HepG2 (cell line): ENCODE data around the gene GYS1. TPM values are rescaled to one million over a fixed set of nuclear protein-coding genes. Genes with fewer than 3 reads are reported as not detected.
A peak's percentile ranks its signal among the peaks of the same experiment; 100 is the strongest.

Source experiments
- KDM5B ChIP-seq: sonication (generic); formaldehyde crosslinking; IDR thresholded peaks from 2 replicates; pipeline ENCODE4 v1.4.0; 2020; ENCODE audit warnings: missing genetic modification reagents, mild to moderate bottlenecking, borderline replicate concordance
- MIXL1 ChIP-seq: IDR thresholded peaks from 2 replicates; pipeline ENCODE4 v1.6.1; 2016
- SALL2 ChIP-seq: sonication (generic); formaldehyde crosslinking; IDR thresholded peaks from 2 replicates; pipeline ENCODE4 v1.8.1; 2023; ENCODE audit warnings: mild to moderate bottlenecking, missing genetic modification reagents, inconsistent platforms
- SNAPC2 ChIP-seq: sonication (generic); formaldehyde crosslinking; IDR thresholded peaks from 2 replicates; pipeline ENCODE4 v1.8.1; 2022; ENCODE audit warnings: mild to moderate bottlenecking, missing genetic modification reagents
- ZNF251 ChIP-seq: sonication (generic); formaldehyde crosslinking; IDR thresholded peaks from 2 replicates; pipeline ENCODE4 v1.9.0; 2021; ENCODE audit warnings: mild to moderate bottlenecking, missing genetic modification reagents
- ZNF317 ChIP-seq: sonication (generic); formaldehyde crosslinking; IDR thresholded peaks from 2 replicates; pipeline ENCODE4 v1.5.0; 2020; ENCODE audit warnings: mild to moderate bottlenecking, missing genetic modification reagents
- polyA plus RNA-seq, 8 experiments: library from polyadenylated mRNA; depleted of rRNA in 3 of 8; stranded (reverse) in 7 of 8; unstranded in 1 of 8; fragments of >200 nt; fragmentation: Illumina TruSeq in 4 of 8; extraction: Trizol in 4 of 8; gene quantifications; 2 replicates each; pipeline versions ENCODE4 v1.2.1 to v1.2.3, GENCODE V29; 2011 to 2016; ENCODE audit warnings: low read depth in 4 of 8, missing spikeins in 1 of 8, mixed read lengths in 1 of 8; ENCODE audit not compliant: insufficient read depth in 1 of 8
- total RNA-seq, 5 experiments: library from RNA; depleted of rRNA; stranded (reverse); fragments of >200 nt; fragmentation: Illumina TruSeq; extraction: Trizol; gene quantifications; 2 replicates each; pipeline ENCODE4 v1.2.3, GENCODE V29; 2016; ENCODE audit warnings: low read depth in 1 of 5
- TF ChIP-seq, protein P1 (sequence below): sonication (generic); formaldehyde crosslinking; IDR thresholded peaks from 2 replicates; pipeline ENCODE4 v1.5.0; 2020; ENCODE audit warnings: mild to moderate bottlenecking, missing genetic modification reagents, borderline replicate concordance
- TF ChIP-seq, protein P2 (sequence below): IDR thresholded peaks from 2 replicates; pipeline ENCODE4 v1.6.1; 2016; ENCODE audit warnings: low read depth, missing genetic modification reagents, missing compliant biosample characterization
- TF ChIP-seq, protein P3 (sequence below): sonication (generic); formaldehyde crosslinking; IDR thresholded peaks from 2 replicates; pipeline ENCODE4 v1.4.0; 2020; ENCODE audit warnings: mild to moderate bottlenecking, low read depth, missing genetic modification reagents
- TF ChIP-seq, protein P4 (sequence below): sonication (generic); formaldehyde crosslinking; IDR thresholded peaks from 2 replicates; pipeline ENCODE4 v1.4.0; 2020; ENCODE audit warnings: missing genetic modification reagents
- TF ChIP-seq, protein P5 (sequence below): IDR thresholded peaks from 2 replicates; pipeline ENCODE4 v1.4.0; 2020; ENCODE audit warnings: mild to moderate bottlenecking, missing genetic modification reagents

The GYS1 gene
- total and polyA plus RNA-seq, 2 of the 13 experiments (the other 11 are each of a cell fraction or from before 2014, with no cell fraction given): 18.4 to 42.1 TPM

DNA sequence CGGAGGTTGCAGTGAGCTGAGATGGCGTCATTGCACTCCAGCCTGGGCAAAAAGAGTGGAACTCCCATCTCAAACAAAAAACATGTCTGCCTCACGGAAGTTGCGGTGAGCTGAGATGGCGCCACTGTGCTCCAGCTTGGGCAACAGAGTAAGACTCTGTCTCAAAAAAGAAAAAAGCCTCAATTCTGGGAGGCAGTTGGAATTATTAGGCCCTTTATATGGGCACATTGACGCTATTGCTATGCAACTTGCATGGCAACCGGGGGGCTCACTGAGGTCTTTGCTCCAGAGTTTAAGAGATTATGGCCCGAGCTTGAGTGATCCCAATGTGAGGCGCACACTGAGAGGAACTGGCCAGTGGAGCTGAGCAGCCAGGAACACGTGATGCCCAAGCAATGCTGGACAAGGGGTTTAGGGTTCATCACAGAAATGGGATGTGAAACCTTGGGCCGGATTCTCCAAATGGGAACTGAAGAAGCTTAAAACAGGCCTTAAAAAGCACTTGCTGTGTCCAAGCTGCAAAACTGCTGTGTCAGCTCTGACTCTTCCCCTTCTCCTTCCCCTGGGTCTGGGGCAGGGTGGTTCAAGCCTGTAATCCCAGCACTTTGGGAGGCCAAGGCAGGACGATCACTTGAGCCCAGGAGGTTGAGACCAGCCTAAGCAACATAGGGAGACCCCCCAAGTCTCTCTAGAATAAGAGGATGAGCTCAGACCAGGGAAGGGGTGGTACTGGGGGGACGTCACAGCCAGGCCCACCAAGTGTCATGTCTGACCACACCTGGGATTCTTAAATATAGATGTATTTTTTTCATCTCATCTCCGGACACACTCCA lies 25.5 kb downstream of the GYS1 start (continued):
- TF ChIP-seq, protein P1, sequence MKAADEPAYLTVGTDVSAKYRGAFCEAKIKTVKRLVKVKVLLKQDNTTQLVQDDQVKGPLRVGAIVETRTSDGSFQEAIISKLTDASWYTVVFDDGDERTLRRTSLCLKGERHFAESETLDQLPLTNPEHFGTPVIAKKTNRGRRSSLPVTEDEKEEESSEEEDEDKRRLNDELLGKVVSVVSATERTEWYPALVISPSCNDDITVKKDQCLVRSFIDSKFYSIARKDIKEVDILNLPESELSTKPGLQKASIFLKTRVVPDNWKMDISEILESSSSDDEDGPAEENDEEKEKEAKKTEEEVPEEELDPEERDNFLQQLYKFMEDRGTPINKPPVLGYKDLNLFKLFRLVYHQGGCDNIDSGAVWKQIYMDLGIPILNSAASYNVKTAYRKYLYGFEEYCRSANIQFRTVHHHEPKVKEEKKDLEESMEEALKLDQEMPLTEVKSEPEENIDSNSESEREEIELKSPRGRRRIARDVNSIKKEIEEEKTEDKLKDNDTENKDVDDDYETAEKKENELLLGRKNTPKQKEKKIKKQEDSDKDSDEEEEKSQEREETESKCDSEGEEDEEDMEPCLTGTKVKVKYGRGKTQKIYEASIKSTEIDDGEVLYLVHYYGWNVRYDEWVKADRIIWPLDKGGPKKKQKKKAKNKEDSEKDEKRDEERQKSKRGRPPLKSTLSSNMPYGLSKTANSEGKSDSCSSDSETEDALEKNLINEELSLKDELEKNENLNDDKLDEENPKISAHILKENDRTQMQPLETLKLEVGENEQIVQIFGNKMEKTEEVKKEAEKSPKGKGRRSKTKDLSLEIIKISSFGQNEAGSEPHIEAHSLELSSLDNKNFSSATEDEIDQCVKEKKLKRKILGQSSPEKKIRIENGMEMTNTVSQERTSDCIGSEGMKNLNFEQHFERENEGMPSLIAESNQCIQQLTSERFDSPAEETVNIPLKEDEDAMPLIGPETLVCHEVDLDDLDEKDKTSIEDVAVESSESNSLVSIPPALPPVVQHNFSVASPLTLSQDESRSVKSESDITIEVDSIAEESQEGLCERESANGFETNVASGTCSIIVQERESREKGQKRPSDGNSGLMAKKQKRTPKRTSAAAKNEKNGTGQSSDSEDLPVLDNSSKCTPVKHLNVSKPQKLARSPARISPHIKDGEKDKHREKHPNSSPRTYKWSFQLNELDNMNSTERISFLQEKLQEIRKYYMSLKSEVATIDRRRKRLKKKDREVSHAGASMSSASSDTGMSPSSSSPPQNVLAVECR: peak; percentile 41; the same call in 1 of the 2 replicates
- TF ChIP-seq ZNF251 (CRISPR knock-in tag) (0 out of 2 replicates have a peak, but pooled peaks have one; percentile 22), SALL2 (CRISPR knock-in tag) (peak; percentile 75; the same call in 1 of the 2 replicates), SNAPC2 (CRISPR knock-in tag) (peak; percentile 62; the same call in 1 of the 2 replicates), MIXL1 (CRISPR knock-in tag) (0 out of 2 replicates have a peak, but pooled peaks have one; percentile 9), ZNF317 (CRISPR knock-in tag) (peak; percentile 65; the same call in 1 of the 2 replicates), KDM5B (CRISPR knock-in tag) (peak; percentile 43; the same call in 1 of the 2 replicates)
- TF ChIP-seq, protein P2, sequence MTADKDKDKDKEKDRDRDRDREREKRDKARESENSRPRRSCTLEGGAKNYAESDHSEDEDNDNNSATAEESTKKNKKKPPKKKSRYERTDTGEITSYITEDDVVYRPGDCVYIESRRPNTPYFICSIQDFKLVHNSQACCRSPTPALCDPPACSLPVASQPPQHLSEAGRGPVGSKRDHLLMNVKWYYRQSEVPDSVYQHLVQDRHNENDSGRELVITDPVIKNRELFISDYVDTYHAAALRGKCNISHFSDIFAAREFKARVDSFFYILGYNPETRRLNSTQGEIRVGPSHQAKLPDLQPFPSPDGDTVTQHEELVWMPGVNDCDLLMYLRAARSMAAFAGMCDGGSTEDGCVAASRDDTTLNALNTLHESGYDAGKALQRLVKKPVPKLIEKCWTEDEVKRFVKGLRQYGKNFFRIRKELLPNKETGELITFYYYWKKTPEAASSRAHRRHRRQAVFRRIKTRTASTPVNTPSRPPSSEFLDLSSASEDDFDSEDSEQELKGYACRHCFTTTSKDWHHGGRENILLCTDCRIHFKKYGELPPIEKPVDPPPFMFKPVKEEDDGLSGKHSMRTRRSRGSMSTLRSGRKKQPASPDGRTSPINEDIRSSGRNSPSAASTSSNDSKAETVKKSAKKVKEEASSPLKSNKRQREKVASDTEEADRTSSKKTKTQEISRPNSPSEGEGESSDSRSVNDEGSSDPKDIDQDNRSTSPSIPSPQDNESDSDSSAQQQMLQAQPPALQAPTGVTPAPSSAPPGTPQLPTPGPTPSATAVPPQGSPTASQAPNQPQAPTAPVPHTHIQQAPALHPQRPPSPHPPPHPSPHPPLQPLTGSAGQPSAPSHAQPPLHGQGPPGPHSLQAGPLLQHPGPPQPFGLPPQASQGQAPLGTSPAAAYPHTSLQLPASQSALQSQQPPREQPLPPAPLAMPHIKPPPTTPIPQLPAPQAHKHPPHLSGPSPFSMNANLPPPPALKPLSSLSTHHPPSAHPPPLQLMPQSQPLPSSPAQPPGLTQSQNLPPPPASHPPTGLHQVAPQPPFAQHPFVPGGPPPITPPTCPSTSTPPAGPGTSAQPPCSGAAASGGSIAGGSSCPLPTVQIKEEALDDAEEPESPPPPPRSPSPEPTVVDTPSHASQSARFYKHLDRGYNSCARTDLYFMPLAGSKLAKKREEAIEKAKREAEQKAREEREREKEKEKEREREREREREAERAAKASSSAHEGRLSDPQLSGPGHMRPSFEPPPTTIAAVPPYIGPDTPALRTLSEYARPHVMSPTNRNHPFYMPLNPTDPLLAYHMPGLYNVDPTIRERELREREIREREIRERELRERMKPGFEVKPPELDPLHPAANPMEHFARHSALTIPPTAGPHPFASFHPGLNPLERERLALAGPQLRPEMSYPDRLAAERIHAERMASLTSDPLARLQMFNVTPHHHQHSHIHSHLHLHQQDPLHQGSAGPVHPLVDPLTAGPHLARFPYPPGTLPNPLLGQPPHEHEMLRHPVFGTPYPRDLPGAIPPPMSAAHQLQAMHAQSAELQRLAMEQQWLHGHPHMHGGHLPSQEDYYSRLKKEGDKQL (CRISPR knock-in tag): 0 out of 2 replicates have a peak, but pooled peaks have one; percentile 9
- TF ChIP-seq, protein P3, sequence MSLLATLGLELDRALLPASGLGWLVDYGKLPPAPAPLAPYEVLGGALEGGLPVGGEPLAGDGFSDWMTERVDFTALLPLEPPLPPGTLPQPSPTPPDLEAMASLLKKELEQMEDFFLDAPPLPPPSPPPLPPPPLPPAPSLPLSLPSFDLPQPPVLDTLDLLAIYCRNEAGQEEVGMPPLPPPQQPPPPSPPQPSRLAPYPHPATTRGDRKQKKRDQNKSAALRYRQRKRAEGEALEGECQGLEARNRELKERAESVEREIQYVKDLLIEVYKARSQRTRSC (CRISPR knock-in tag): no peak
- TF ChIP-seq, protein P4, sequence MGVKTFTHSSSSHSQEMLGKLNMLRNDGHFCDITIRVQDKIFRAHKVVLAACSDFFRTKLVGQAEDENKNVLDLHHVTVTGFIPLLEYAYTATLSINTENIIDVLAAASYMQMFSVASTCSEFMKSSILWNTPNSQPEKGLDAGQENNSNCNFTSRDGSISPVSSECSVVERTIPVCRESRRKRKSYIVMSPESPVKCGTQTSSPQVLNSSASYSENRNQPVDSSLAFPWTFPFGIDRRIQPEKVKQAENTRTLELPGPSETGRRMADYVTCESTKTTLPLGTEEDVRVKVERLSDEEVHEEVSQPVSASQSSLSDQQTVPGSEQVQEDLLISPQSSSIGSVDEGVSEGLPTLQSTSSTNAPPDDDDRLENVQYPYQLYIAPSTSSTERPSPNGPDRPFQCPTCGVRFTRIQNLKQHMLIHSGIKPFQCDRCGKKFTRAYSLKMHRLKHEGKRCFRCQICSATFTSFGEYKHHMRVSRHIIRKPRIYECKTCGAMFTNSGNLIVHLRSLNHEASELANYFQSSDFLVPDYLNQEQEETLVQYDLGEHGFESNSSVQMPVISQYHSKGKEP (CRISPR knock-in tag): no peak
- TF ChIP-seq, protein P5, sequence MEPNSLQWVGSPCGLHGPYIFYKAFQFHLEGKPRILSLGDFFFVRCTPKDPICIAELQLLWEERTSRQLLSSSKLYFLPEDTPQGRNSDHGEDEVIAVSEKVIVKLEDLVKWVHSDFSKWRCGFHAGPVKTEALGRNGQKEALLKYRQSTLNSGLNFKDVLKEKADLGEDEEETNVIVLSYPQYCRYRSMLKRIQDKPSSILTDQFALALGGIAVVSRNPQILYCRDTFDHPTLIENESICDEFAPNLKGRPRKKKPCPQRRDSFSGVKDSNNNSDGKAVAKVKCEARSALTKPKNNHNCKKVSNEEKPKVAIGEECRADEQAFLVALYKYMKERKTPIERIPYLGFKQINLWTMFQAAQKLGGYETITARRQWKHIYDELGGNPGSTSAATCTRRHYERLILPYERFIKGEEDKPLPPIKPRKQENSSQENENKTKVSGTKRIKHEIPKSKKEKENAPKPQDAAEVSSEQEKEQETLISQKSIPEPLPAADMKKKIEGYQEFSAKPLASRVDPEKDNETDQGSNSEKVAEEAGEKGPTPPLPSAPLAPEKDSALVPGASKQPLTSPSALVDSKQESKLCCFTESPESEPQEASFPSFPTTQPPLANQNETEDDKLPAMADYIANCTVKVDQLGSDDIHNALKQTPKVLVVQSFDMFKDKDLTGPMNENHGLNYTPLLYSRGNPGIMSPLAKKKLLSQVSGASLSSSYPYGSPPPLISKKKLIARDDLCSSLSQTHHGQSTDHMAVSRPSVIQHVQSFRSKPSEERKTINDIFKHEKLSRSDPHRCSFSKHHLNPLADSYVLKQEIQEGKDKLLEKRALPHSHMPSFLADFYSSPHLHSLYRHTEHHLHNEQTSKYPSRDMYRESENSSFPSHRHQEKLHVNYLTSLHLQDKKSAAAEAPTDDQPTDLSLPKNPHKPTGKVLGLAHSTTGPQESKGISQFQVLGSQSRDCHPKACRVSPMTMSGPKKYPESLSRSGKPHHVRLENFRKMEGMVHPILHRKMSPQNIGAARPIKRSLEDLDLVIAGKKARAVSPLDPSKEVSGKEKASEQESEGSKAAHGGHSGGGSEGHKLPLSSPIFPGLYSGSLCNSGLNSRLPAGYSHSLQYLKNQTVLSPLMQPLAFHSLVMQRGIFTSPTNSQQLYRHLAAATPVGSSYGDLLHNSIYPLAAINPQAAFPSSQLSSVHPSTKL: 0 out of 2 replicates have a peak, but pooled peaks have one; percentile 7
